Measurements from ENCODE around the gene DNAJB6.

DNAJB6 gene

DNA sequence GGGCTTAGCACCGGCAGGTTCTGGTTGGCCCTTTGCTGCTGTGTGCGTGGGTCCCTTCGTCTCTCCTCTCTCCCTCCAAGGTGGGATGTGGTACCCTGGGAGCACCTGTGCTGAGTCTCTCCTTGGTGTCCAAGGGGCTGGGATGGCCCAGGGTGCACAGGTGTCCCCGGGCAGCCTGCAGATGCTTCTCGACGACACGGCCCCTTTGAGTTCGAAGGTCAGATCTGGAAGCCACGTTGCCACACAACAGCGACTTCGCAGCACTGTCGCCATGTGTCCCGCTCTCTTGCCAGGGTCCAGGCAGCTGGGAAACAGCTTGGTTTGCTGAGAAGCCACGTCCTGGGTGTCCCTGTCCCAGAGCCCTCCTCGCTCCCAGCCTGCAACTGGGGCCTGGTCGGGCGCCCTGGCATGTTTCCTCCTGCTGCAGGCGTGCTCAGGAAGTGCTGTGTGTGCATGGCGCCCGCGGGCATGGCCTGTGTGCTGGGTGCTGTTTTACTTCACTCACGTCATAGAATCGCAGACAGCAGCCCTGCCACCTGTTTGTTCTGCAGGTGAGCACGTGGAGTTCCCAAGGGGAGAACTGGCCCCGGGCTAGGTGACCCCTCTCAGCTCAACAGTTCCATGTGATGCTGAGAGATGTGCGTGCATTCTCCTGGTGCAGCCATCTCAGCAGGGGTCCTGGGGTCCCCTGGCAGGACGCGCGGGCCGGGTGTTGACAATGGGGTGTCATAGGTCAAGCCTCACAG, 70.9 kb downstream of the DNAJB6 start:
- H3K4me1 ChIP-seq (ENCODE audit: insufficient read depth, low read length) = no peaks in the 10 kb centered on the region
- H3K27me3 ChIP-seq (ENCODE audit: insufficient read depth, low read length) = no peaks in the 10 kb centered on the region
- H3K36me3 ChIP-seq (ENCODE audit: insufficient read depth, low read length) = peaks cover 9% of the 10 kb centered on the region
- H2AFZ ChIP-seq (ENCODE audit: low read depth, low read length) = no peak overlapping the region
- H3K4me3 ChIP-seq (ENCODE audit: low read length) = no peak overlapping the region
- H3K9me3 ChIP-seq (ENCODE audit: low read length) = peaks cover 17% of the 10 kb centered on the region

DNA sequence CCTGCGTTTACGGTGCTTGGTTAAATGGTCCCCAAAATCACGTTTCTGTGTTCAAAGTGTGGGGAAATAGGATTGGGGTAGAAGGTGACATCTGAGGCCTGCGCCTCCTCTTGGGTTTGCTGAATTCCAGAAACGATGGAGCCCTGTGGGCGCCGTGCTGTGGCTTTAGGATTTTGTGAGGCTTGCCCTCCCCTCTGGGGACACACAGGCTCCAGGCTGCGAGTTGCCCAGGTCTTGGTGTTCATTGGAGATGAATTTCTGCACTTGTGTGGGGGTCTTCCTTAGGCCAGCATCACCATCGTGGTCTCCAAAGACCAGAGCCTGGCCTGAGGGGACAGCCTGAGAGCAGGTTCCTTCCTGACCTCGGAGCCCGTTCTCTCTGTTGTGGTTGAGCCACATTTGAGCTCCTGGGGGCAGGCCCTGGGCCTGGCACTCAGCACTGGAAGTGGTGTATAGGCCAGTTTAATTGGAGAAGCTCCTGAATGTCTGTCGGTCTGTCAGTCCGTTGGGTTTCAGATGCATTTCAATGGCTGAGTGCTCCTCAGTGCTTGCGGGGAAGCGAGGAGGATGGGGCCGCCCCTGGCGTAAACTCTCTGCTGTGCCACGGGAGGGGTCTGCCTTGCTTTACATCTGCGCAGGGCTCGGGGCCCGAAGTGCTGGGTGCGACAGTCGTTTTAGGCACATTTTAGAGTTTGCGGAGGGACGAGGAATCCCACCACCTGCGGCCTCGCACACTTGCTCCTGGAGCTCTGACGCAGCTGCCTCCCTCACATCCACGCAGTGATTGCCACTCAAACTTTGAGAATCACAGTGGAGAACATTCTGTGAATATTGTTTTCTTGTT, 71.7 kb downstream of the DNAJB6 start:
- H3K4me1 ChIP-seq (ENCODE audit: insufficient read depth, low read length) = no peaks in the 10 kb centered on the region
- H3K9me3 ChIP-seq (ENCODE audit: low read length) = peaks cover 17% of the 10 kb centered on the region
- no peak overlapping the region for H2AFZ ChIP-seq (ENCODE audit: low read depth, low read length)
- no peaks in the 10 kb centered on the region for H3K27me3 ChIP-seq (ENCODE audit: insufficient read depth, low read length)
- H3K4me3 ChIP-seq (ENCODE audit: low read length) = no peak overlapping the region
- H3K36me3 ChIP-seq (ENCODE audit: insufficient read depth, low read length) = peaks cover 9% of the 10 kb centered on the region

DNA sequence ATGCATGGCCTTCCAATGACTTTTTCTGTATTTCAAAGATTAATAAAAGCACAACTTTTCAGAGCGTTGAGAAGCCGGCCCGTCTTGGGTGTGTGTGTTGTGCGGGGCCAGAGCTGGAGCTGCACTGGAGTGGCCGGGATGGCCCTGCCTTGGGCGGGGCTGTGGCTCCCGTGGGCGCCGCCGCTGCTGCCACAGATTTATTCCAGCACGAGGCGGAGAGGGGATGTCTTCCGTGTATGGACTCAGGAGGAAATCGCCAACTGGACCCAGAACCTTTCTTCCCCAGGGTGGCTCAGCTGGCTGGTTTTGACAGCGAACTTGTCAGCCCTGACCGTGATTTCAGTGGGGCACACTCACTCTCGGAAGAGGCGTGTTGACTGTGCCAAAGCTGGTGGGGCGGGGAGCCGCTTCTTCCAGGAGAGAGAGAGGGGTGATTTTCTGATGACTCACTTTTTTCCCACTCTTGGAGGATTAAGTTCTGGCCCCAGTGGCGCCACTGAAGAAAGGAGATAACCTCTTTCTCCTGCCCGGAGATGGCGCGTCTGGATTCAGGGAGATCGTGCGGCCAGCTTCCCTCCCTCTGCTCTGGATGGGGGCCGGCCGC, 72.4 kb downstream of the DNAJB6 start:
- H3K9me3 ChIP-seq (ENCODE audit: low read length) = peaks cover 17% of the 10 kb centered on the region
- H3K36me3 ChIP-seq (ENCODE audit: insufficient read depth, low read length) = peaks cover 9% of the 10 kb centered on the region
- no peak overlapping the region for H3K4me3 ChIP-seq (ENCODE audit: low read length)
- H3K27me3 ChIP-seq (ENCODE audit: insufficient read depth, low read length) = no peaks in the 10 kb centered on the region
- no peaks in the 10 kb centered on the region for H3K4me1 ChIP-seq (ENCODE audit: insufficient read depth, low read length)
- H2AFZ ChIP-seq (ENCODE audit: low read depth, low read length) = no peak overlapping the region

DNA sequence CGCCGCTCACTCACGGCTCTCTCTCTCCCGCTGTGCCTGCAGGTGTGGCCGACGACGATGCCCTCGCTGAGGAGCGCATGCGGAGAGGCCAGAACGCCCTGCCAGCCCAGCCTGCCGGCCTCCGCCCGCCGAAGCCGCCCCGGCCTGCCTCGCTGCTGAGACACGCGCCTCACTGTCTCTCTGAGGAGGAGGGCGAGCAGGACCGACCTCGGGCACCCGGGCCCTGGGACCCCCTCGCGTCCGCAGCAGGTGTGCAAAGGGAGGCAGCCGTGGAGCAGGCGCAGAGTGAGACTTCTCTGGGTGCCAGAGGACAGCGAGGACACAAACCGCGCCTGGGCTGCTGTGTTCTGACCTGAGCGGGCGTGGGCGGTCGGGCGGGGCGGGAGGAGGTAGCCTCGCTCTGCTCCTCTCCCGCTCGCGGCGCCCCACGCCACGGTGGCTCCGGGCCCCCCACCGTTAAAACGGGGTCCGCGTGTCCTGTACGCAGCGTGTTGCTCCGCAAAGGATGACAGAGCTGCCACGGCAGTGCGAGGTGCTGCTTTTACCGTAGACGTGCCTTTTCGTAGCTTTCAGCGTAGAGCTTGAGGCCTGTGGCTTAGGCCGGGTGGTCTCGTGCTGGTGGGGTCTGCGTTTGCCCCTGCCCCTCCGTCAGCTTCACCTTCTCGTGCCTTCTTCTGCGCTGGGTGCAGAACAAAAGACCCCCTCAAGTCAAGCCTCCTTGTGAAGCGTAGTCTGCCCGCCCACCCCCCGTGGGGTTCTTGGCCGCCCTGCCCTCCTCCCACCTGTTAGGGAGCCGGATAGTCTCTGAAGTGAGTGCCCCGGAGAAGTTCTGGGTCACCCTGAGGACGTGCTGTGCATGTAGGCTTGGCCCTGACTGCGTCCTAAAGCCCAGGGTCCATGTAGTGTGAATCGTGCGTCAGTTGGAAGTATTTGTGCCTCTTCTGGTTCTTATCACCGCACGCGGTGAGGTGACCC, 73.2 kb downstream of the DNAJB6 start:
- Histone ChIP-seq H3K36me3 (ENCODE audit: insufficient read depth, low read length) (peaks cover 17% of the 10 kb centered on the region), H3K9me3 (ENCODE audit: low read length) (peaks cover 21% of the 10 kb centered on the region), H3K4me3 (ENCODE audit: low read length) (no peak overlapping the region), H3K27me3 (ENCODE audit: insufficient read depth, low read length) (no peaks in the 10 kb centered on the region), H3K4me1 (ENCODE audit: insufficient read depth, low read length) (no peaks in the 10 kb centered on the region), H2AFZ (ENCODE audit: low read depth, low read length) (no peak overlapping the region)

DNA sequence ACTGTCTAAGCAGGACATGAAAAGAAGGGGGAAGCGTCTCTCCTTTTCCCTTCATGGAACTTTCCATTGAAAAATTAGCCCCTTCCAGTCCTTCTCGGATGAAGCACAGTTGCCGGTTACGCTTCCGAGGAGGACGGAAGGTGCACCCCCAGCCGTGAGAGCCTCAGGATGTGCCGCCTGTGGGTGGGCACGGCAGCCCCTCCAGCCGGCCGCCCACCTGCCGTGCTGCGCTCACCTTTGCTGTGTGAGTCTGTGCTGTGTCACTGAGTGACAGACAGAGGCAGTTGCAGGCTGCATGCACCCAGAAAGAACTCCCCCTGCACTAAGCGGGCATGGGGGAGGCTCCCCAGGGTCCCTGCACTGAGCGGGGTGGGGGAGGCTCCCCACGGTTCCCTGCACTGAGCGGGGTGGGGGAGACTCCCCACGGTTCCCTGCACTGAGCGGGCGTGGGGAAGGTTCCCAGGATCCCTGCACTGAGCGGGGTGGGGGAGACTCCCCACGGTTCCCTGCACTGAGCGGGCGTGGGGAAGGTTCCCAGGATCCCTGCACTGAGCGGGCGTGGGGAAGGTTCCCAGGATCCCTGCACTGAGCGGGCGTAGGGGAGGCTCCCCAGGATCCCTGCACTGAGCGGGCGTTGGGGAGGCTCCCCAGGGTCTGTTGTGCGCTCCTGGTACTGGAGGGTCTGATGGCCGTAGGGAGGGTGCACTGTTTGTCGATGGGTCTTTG, 74.2 kb downstream of the DNAJB6 start:
- Histone ChIP-seq H3K9me3 (ENCODE audit: low read length) (peaks cover 22% of the 10 kb centered on the region), H3K36me3 (ENCODE audit: insufficient read depth, low read length) (peaks cover 26% of the 10 kb centered on the region), H3K4me1 (ENCODE audit: insufficient read depth, low read length) (no peaks in the 10 kb centered on the region), H2AFZ (ENCODE audit: low read depth, low read length) (no peak overlapping the region), H3K27me3 (ENCODE audit: insufficient read depth, low read length) (no peaks in the 10 kb centered on the region), H3K4me3 (ENCODE audit: low read length) (no peak overlapping the region)

DNA sequence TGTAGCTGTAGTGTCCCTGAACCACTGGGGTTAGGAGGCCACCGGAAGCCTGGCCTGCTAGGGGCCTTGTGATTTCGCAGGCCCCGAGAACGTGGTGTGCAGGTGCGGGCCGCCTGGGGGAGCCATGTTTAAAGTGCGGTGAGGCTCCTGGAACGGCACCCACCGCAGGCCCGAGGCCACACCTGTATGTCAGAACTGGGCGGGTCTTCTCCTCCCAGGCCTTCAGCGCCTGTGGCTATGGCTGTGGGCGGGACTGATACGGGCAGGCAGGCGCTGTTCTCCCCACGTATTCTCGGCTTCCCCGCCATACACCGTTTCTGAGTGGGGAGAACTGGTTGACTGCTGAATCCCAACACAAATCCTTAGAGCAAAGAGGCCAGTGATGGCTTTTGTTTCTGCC, 74.8 kb downstream of the DNAJB6 start:
- no peak overlapping the region for H3K4me3 ChIP-seq (ENCODE audit: low read length)
- H2AFZ ChIP-seq (ENCODE audit: low read depth, low read length) = no peak overlapping the region
- H3K36me3 ChIP-seq (ENCODE audit: insufficient read depth, low read length) = peaks cover 31% of the 10 kb centered on the region
- H3K9me3 ChIP-seq (ENCODE audit: low read length) = peaks cover 27% of the 10 kb centered on the region
- no peaks in the 10 kb centered on the region for H3K27me3 ChIP-seq (ENCODE audit: insufficient read depth, low read length)
- no peaks in the 10 kb centered on the region for H3K4me1 ChIP-seq (ENCODE audit: insufficient read depth, low read length)

DNA sequence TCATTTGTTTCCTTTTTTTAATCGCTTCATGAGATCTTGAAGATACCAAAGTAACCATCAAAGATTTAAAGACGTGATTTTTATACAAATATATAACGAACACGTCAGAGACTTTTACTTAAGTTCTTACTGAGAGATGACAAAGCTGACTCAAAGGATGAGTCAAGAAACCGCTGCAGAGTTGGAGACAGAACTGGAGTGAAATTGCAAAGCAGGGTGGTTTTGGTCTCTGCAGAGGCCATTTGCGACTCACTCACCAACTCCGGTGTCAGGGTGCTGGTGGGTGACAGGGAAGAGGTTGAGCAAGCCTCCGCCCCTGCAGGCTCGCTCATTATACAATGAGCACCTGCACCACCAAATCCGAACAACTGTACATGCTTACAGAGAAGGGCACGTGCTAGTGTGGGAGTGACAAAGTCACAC, 75.2 kb downstream of the DNAJB6 start:
- Histone ChIP-seq H3K27me3 (ENCODE audit: insufficient read depth, low read length) (no peaks in the 10 kb centered on the region), H3K4me1 (ENCODE audit: insufficient read depth, low read length) (no peaks in the 10 kb centered on the region), H3K36me3 (ENCODE audit: insufficient read depth, low read length) (peaks cover 34% of the 10 kb centered on the region), H3K9me3 (ENCODE audit: low read length) (peaks cover 30% of the 10 kb centered on the region), H3K4me3 (ENCODE audit: low read length) (no peak overlapping the region), H2AFZ (ENCODE audit: low read depth, low read length) (no peak overlapping the region)

DNA sequence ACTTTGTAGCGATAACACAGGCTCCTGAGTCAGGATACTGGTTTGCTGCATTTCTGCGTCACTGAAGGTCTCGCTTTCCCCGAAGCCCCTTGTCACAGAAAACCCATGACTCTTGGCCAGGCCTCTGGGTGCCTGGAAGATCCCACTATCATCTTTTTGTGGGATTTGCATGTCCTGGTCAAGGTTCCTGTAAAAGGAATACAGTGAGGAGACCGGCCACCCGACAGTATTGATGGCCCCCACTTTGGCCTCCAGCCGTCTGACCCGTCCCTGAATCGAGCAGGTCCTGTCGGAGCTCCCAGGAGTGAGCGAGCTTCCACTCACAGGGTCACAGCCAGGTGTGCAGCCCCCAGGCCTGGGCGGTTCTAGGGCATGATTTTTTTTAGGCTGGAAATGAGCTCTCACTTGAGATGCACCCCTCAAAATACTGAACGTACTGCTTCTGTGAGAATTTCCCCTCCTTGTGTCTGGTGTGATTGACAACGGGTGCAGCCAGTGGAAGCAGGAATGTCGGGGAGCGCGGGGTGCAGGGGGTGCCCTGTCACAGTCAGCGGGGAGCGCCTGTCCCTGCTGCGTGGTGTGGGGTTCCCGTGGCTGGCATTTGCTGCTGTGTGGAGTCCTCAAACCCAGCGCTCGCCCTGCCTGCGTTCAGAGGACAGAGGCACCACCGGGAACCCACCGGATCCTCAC, 75.8 kb downstream of the DNAJB6 start:
- Histone ChIP-seq H3K27me3 (ENCODE audit: insufficient read depth, low read length) (no peaks in the 10 kb centered on the region), H3K36me3 (ENCODE audit: insufficient read depth, low read length) (peaks cover 35% of the 10 kb centered on the region), H3K4me3 (ENCODE audit: low read length) (no peak overlapping the region), H2AFZ (ENCODE audit: low read depth, low read length) (no peak overlapping the region), H3K9me3 (ENCODE audit: low read length) (peaks cover 30% of the 10 kb centered on the region), H3K4me1 (ENCODE audit: insufficient read depth, low read length) (peaks cover 3% of the 10 kb centered on the region)

DNA sequence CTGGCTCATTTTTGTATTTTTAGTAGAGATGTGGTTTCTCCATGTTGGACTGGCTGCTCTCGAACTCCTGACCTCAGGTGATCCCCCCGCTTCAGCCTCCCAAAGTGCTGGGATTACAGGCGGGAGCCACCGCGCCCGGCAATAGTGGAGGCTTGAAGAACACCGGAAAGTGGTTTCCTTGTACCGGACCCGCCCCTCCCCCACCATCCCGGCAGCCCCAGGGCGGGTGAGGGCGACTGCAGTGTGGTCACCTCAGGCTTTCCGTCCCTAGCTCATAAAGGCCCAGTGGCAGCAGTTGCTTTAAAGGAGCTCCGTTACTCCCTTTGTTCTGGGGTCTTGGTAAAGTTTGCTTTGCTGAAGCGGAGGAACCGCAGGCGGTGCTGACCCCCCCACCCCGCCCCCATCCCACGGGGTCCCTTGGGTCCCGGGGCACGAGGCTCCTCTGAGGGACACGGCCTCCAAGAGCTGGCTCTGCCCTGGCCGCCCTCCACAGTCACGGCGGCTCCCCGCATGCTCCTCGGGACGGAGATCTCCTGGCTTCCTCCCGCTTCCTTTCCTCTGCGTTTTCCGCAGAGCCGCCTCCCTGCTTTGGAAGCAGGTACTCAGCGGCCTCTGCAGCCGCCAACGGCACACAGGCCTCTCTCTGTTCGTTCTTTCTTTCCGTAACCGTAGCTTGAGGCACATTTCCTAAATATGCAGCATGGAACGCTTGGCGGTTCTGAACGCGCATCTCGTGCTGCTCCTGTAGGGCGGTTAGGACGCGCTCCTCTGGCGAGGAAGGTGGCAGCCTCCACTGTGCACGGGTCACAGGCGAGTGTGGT, 77.3 kb downstream of the DNAJB6 start:
- Histone ChIP-seq H2AFZ (ENCODE audit: low read depth, low read length) (no peak overlapping the region), H3K4me3 (ENCODE audit: low read length) (no peak overlapping the region), H3K9me3 (ENCODE audit: low read length) (peaks cover 29% of the 10 kb centered on the region), H3K27me3 (ENCODE audit: insufficient read depth, low read length) (no peaks in the 10 kb centered on the region), H3K4me1 (ENCODE audit: insufficient read depth, low read length) (peaks cover 3% of the 10 kb centered on the region), H3K36me3 (ENCODE audit: insufficient read depth, low read length) (peaks cover 35% of the 10 kb centered on the region)

DNA sequence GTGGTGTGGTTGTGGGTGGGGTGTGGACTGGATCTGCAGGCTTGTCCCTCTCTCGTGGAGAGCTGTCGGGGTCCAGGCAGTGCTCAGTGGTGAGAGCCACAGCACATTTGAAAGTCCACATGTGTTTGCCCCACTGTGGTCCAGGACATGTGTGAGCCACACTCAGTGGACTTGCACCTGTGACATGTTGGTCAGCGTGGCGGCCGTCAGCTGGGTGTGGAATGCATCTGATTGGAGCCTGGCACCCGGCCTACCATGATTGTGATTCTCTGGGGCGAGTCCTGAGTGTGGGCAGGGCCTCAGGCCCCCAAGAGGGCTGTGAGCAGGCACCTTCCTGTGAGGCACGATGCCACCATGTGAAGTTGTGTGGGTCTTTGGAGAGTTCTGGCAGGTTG, 77.9 kb downstream of the DNAJB6 start:
- H3K4me1 ChIP-seq (ENCODE audit: insufficient read depth, low read length) = peaks cover 3% of the 10 kb centered on the region
- peaks cover 29% of the 10 kb centered on the region for H3K36me3 ChIP-seq (ENCODE audit: insufficient read depth, low read length)

DNA sequence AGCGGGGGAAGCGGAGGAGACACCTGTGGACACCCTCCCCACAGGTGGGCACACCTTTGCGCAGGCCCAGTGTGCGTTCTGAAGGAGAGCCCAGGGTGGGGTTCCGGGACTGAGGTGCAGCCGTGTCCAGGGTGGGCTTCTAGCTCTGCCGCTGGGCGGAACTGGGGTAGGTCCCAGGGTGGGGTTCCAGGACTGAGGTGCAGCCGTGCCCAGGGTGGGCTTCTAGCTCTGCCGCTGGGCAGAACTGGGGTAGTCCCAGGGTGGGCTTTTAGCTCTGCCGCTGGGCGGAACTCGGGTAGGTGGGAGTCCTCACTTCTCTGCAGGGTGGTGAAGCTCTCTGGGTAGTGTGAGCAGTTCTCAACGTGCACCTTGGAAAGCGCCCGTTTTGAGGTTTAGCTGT, 78.7 kb downstream of the DNAJB6 start:
- Histone ChIP-seq H2AFZ (ENCODE audit: low read depth, low read length) (no peak overlapping the region), H3K9me3 (ENCODE audit: low read length) (peaks cover 23% of the 10 kb centered on the region), H3K4me1 (ENCODE audit: insufficient read depth, low read length) (peaks cover 3% of the 10 kb centered on the region), H3K4me3 (ENCODE audit: low read length) (no peak overlapping the region), H3K27me3 (ENCODE audit: insufficient read depth, low read length) (no peaks in the 10 kb centered on the region), H3K36me3 (ENCODE audit: insufficient read depth, low read length) (peaks cover 29% of the 10 kb centered on the region)

More for the DNA sequence above, 77.9 kb downstream of the DNAJB6 start:
- H3K4me3 ChIP-seq (ENCODE audit: low read length) = no peak overlapping the region
- H2AFZ ChIP-seq (ENCODE audit: low read depth, low read length) = no peak overlapping the region
- H3K27me3 ChIP-seq (ENCODE audit: insufficient read depth, low read length) = no peaks in the 10 kb centered on the region
- H3K9me3 ChIP-seq (ENCODE audit: low read length) = peaks cover 26% of the 10 kb centered on the region

All from neuron (in vitro differentiated cells).